GM12865 (cell line): Measurements from ENCODE around the gene ARID3B.

Experiments used
- DNase-seq: peaks from one replicate; pipeline ENCODE4 v3.0.0; 2010; ENCODE audit warnings: low read depth
- H3K4me3 ChIP-seq: 2 replicates; pipeline ENCODE4 v1.5.1; 2011; ENCODE audit warnings: mild to moderate bottlenecking, low read depth, low read length, control low read depth
- CTCF ChIP-seq: IDR thresholded peaks from 2 replicates; pipeline ENCODE4 v1.5.1; 2011; ENCODE audit warnings: low read length, control low read depth, low read depth, inconsistent platforms; ENCODE audit not compliant: insufficient read depth; ENCODE audit errors: missing control alignments

Gene ARID3B

GRCh38 chr15:74620636-74621545 is 79.9 kb downstream of the ARID3B start:
- no peak overlapping the region for H3K4me3 ChIP-seq
- DNase-seq = peak; percentile 86
- TF ChIP-seq CTCF = peak; percentile 99

GRCh38 chr15:74621546-74621920 is 80.5 kb downstream of the ARID3B start:
- H3K4me3 ChIP-seq = no peak overlapping the region
- no peak for DNase-seq
- no peak for TF ChIP-seq CTCF

GRCh38 chr15:74621936-74622335 is 80.9 kb downstream of the ARID3B start:
- no peak for TF ChIP-seq CTCF

GRCh38 chr15:74622758-74623157 is 81.7 kb downstream of the ARID3B start:
- DNase-seq = no peak
- TF ChIP-seq CTCF = no peak
- H3K4me3 ChIP-seq = no peak overlapping the region

More at GRCh38 chr15:74621936-74622335, 80.9 kb downstream of the ARID3B start:
- DNase-seq = no peak
- no peak overlapping the region for H3K4me3 ChIP-seq

GRCh38 chr15:74624020-74624602 is 83.1 kb downstream of the ARID3B start:
- DNase-seq = no peak
- no peak overlapping the region for H3K4me3 ChIP-seq
- no peak for TF ChIP-seq CTCF

GRCh38 chr15:74625693-74626092 is 84.7 kb downstream of the ARID3B start:
- no peak overlapping the region for H3K4me3 ChIP-seq
- TF ChIP-seq CTCF = no peak
- DNase-seq = no peak

GRCh38 chr15:74626336-74626735 is 85.3 kb downstream of the ARID3B start:
- no peak for TF ChIP-seq CTCF
- no peak for DNase-seq
- H3K4me3 ChIP-seq = no peak overlapping the region
